Tibial nerve (tissue), 3 donors: ENCODE data around the gene KAZN.

Experiments used
- CTCF ChIP-seq, 5 experiments: fragments of 200-600 bp in 3 of 5; fragments of 450-650 bp in 2 of 5; sonication (generic) in 3 of 5; IDR thresholded peaks; one replicate each; pipeline ENCODE4 v1.5.1; 2016 to 2019; ENCODE audit warnings: antibody characterized with exemption in 5 of 5, mild to moderate bottlenecking in 3 of 5, moderate library complexity in 2 of 5
- POLR2A ChIP-seq, 2 donors: fragments of 450-650 bp; IDR thresholded peaks; one replicate each; pipeline ENCODE4 v1.6.1; 2017; ENCODE audit warnings: antibody characterized with exemption in 2 of 2, mild to moderate bottlenecking in 2 of 2, moderate library complexity in 2 of 2

GRCh38 chr1:14787604-14788003 is 189.1 kb downstream of the KAZN start:
- TF ChIP-seq CTCF (IDR thresholded peaks at IDR 0.05) (no peak), POLR2A (IDR thresholded peaks at IDR 0.05) (no peak)
